Measurements from ENCODE around the gene PBX1. TPM values are rescaled to one million over a fixed set of nuclear protein-coding genes. Genes with fewer than 3 reads are reported as not detected.
A peak's percentile ranks its signal among the peaks of the same experiment; 100 is the strongest.

The PBX1 gene
- polyA plus RNA-seq, 4 donors, result 12.5 to 52.8 (median 14.6) TPM

DNA sequence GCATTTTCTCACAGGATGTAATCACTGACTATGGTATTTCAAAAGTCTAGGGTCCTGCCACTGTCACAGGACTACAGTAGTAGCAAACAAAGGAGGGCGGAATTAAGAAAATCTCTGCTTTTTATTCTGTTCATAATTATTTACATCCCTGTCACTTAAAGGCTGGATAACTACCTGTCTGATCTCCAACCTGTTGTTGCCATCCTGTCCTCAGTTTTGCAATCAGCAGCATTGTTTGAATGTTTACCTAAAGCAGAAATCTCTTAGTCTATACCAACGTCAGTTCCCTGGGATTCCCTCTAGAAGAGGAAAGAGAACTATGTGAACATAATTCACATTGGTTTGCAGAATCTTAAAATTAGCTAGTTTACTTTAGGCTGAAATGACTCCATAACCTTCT lies 218.5 kb downstream of the PBX1 start:
- Histone ChIP-seq H3K4me3 (ENCODE audit: low read depth in 1 of 3, low read length in 3 of 3) (no peak overlapping the region), H3K4me1 (ENCODE audit: control insufficient read depth in 3 of 3, insufficient read depth in 2 of 3, low read depth in 1 of 3, low read length in 2 of 3) (peaks cover 7 to 61% (median 20%) of the 10 kb centered on the region in 3 donors)

DNA sequence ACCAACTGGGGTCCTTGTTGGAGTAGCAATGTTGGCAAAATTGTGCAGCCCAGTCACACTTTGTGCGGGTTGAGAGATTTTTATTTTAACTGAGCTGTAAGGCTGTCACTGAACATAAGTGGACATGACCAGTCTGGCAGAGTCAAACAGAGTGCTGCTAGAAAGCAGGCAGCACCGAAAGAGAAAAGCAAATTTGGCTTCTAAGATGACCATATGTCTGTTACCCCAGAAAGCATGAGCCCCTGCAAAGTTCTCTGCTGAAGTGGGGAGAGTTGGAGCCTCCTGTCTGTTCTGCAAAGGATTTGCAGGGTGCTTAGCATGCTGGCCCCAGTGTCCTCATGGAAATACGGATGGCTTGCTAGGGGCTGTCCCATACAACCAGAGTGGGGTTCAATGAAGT lies 220.4 kb downstream of the PBX1 start:
- H3K4me1 ChIP-seq (ENCODE audit: control insufficient read depth in 3 of 3, insufficient read depth in 2 of 3, low read depth in 1 of 3, low read length in 2 of 3), result peaks cover 4 to 43% (median 16%) of the 10 kb centered on the region in 3 donors
- no peak for FAIRE-seq
- WGBS, 3 donors, result 77 to 90% (median 86%) methylated on average over 3 of the region's 3 CpGs

More for the DNA sequence above, 218.5 kb downstream of the PBX1 start:
- DNase-seq (no peak), FAIRE-seq (no peak)
- H3K27me3 ChIP-seq (ENCODE audit: control insufficient read depth in 3 of 3, insufficient read depth in 3 of 3, low read length in 3 of 3), result no peaks in the 10 kb centered on the region
- H3K36me3 ChIP-seq (ENCODE audit: control insufficient read depth in 3 of 3, insufficient read depth in 2 of 3, low read depth in 1 of 3, low read length in 3 of 3), result peaks cover 0 to 6% (median 0%) of the 10 kb centered on the region in 3 donors
- H3K9me3 ChIP-seq (ENCODE audit: control insufficient read depth in 2 of 2, insufficient read depth in 1 of 2, low read depth in 1 of 2, low read length in 1 of 2), result no peaks in the 10 kb centered on the region
- H3K27ac ChIP-seq (ENCODE audit: low read depth in 1 of 3, low read length in 2 of 3), result no peak overlapping the region
- WGBS, 3 donors, result 71 to 74% (median 72%) methylated on average over 2 of the region's 2 CpGs

DNA sequence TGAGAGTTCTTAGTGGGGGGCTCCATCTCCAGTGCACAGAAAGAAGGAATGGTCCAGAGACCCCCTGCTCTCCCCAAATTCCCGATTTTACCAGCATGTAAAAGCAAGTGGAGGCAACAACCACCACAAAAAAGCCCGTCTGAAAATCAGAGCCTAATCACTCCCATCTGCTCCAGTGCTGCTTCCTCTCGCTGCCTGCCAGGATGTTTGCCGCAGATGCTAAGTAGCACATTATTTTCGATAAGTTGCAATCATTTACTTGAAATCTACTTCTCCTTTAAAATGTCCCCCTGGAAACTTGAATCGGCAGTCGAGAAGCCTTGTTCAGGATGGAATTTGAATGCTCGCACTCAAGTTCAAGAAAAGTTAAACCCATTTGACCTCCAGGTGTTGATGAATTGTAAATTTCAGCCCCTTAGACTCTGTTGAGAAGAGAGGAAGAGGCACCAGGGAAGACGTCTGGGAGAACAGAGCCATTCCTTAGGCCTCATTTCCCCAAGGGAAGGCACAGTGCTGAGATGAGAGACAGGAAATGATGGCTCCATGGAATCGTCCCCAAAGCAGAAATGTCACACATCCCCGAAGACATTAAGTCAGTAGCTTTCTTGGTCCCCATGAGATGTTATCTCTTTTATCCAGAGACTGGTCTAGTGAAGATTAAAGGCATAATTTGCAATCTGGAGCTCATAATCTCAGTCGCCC lies 221.3 kb downstream of the PBX1 start:
- WGBS, 3 donors, result 68 to 92% (median 87%) methylated on average over 12 of the region's 12 CpGs
- H3K36me3 ChIP-seq (ENCODE audit: control insufficient read depth in 3 of 3, insufficient read depth in 2 of 3, low read depth in 1 of 3, low read length in 3 of 3), result peaks cover 0 to 13% (median 0%) of the 10 kb centered on the region in 3 donors
- peak overlapping the region in 1 of 3 donors; percentile 43 for H3K27ac ChIP-seq (ENCODE audit: low read depth in 1 of 3, low read length in 2 of 3)
- DNase-seq, result no peak
- H3K27me3 ChIP-seq (ENCODE audit: control insufficient read depth in 3 of 3, insufficient read depth in 3 of 3, low read length in 3 of 3), result no peaks in the 10 kb centered on the region
- no peaks in the 10 kb centered on the region for H3K9me3 ChIP-seq (ENCODE audit: control insufficient read depth in 2 of 2, insufficient read depth in 1 of 2, low read depth in 1 of 2, low read length in 1 of 2)
- FAIRE-seq, result no peak
- no peak overlapping the region for H3K4me3 ChIP-seq (ENCODE audit: low read depth in 1 of 3, low read length in 3 of 3)
- H3K4me1 ChIP-seq (ENCODE audit: control insufficient read depth in 3 of 3, insufficient read depth in 2 of 3, low read depth in 1 of 3, low read length in 2 of 3), result peaks cover 2 to 35% (median 8%) of the 10 kb centered on the region in 3 donors

More for the DNA sequence above, 220.4 kb downstream of the PBX1 start:
- Histone ChIP-seq H3K27ac (ENCODE audit: low read depth in 1 of 3, low read length in 2 of 3) (no peak overlapping the region), H3K27me3 (ENCODE audit: control insufficient read depth in 3 of 3, insufficient read depth in 3 of 3, low read length in 3 of 3) (no peaks in the 10 kb centered on the region), H3K4me3 (ENCODE audit: low read depth in 1 of 3, low read length in 3 of 3) (no peak overlapping the region), H3K36me3 (ENCODE audit: control insufficient read depth in 3 of 3, insufficient read depth in 2 of 3, low read depth in 1 of 3, low read length in 3 of 3) (peaks cover 0 to 13% (median 0%) of the 10 kb centered on the region in 3 donors), H3K9me3 (ENCODE audit: control insufficient read depth in 2 of 2, insufficient read depth in 1 of 2, low read depth in 1 of 2, low read length in 1 of 2) (no peaks in the 10 kb centered on the region)
- DNase-seq, result no peak

GRCh38 chr1:164780863-164781262 lies 221.9 kb downstream of the PBX1 start:
- Histone ChIP-seq H3K36me3 (ENCODE audit: control insufficient read depth in 3 of 3, insufficient read depth in 2 of 3, low read depth in 1 of 3, low read length in 3 of 3) (peaks cover 0 to 13% (median 0%) of the 10 kb centered on the region in 3 donors), H3K4me1 (ENCODE audit: control insufficient read depth in 3 of 3, insufficient read depth in 2 of 3, low read depth in 1 of 3, low read length in 2 of 3) (peaks cover 2 to 35% (median 5%) of the 10 kb centered on the region in 3 donors), H3K4me3 (ENCODE audit: low read depth in 1 of 3, low read length in 3 of 3) (no peak overlapping the region), H3K27me3 (ENCODE audit: control insufficient read depth in 3 of 3, insufficient read depth in 3 of 3, low read length in 3 of 3) (no peaks in the 10 kb centered on the region), H3K27ac (ENCODE audit: low read depth in 1 of 3, low read length in 2 of 3) (peak overlapping the region in 1 of 3 donors; percentile 43), H3K9me3 (ENCODE audit: control insufficient read depth in 2 of 2, insufficient read depth in 1 of 2, low read depth in 1 of 2, low read length in 1 of 2) (no peaks in the 10 kb centered on the region)
- FAIRE-seq, result no peak
- WGBS, 3 donors, result 78 to 92% (median 89%) methylated on average over 8 of the region's 8 CpGs
- DNase-seq, result no peak

DNA sequence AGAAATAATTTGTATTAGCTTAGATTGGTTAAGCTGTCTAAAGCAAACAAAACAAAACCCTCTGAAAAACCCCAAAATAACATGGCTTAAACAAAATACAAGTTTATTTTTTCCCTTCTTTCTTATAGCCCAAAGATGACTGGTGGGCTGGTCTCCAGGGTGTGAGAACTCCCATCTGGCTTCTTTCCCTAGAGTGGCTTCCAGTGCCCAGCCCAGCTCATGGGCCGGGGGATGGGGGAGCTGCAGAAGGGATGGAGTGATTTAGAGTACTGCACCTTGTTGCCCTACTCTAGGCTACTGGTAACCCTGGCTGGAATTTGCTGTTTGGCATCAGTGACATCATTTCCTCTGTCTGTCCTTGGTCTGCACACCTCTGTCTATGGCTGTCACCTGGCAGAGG lies 223.0 kb downstream of the PBX1 start:
- 73 to 88% (median 83%) methylated on average over 1 of the region's 1 CpG for WGBS, 3 donors
- H3K27me3 ChIP-seq (ENCODE audit: control insufficient read depth in 3 of 3, insufficient read depth in 3 of 3, low read length in 3 of 3), result no peaks in the 10 kb centered on the region
- DNase-seq (no peak), FAIRE-seq (no peak)
- H3K27ac ChIP-seq (ENCODE audit: low read depth in 1 of 3, low read length in 2 of 3), result no peak overlapping the region
- H3K36me3 ChIP-seq (ENCODE audit: control insufficient read depth in 3 of 3, insufficient read depth in 2 of 3, low read depth in 1 of 3, low read length in 3 of 3), result peaks cover 0 to 13% (median 0%) of the 10 kb centered on the region in 3 donors
- H3K4me3 ChIP-seq (ENCODE audit: low read depth in 1 of 3, low read length in 3 of 3), result no peak overlapping the region
- H3K4me1 ChIP-seq (ENCODE audit: control insufficient read depth in 3 of 3, insufficient read depth in 2 of 3, low read depth in 1 of 3, low read length in 2 of 3), result peaks cover 0 to 34% (median 5%) of the 10 kb centered on the region in 3 donors
- H3K9me3 ChIP-seq (ENCODE audit: control insufficient read depth in 2 of 2, insufficient read depth in 1 of 2, low read depth in 1 of 2, low read length in 1 of 2), result no peaks in the 10 kb centered on the region

GRCh38 chr1:164783778-164784555 lies 225.0 kb downstream of the PBX1 start:
- 81 to 92% (median 91%) methylated on average over 13 of the region's 13 CpGs for WGBS, 3 donors
- Histone ChIP-seq H3K27me3 (ENCODE audit: control insufficient read depth in 3 of 3, insufficient read depth in 3 of 3, low read length in 3 of 3) (no peaks in the 10 kb centered on the region), H3K9me3 (ENCODE audit: control insufficient read depth in 2 of 2, insufficient read depth in 1 of 2, low read depth in 1 of 2, low read length in 1 of 2) (no peaks in the 10 kb centered on the region), H3K27ac (ENCODE audit: low read depth in 1 of 3, low read length in 2 of 3) (peak overlapping the region in 1 of 3 donors; percentile 26), H3K36me3 (ENCODE audit: control insufficient read depth in 3 of 3, insufficient read depth in 2 of 3, low read depth in 1 of 3, low read length in 3 of 3) (peaks cover 0 to 13% (median 0%) of the 10 kb centered on the region in 3 donors), H3K4me3 (ENCODE audit: low read depth in 1 of 3, low read length in 3 of 3) (no peak overlapping the region), H3K4me1 (ENCODE audit: control insufficient read depth in 3 of 3, insufficient read depth in 2 of 3, low read depth in 1 of 3, low read length in 2 of 3) (peaks cover 0 to 33% (median 2%) of the 10 kb centered on the region in 3 donors)
- no peak for DNase-seq
- FAIRE-seq, result no peak

GRCh38 chr1:164784960-164785359 lies 226.0 kb downstream of the PBX1 start:
- H3K27ac ChIP-seq (ENCODE audit: low read depth in 1 of 3, low read length in 2 of 3), result no peak overlapping the region
- peaks cover 0 to 29% (median 2%) of the 10 kb centered on the region in 3 donors for H3K4me1 ChIP-seq (ENCODE audit: control insufficient read depth in 3 of 3, insufficient read depth in 2 of 3, low read depth in 1 of 3, low read length in 2 of 3)
- peaks cover 0 to 12% (median 0%) of the 10 kb centered on the region in 3 donors for H3K36me3 ChIP-seq (ENCODE audit: control insufficient read depth in 3 of 3, insufficient read depth in 2 of 3, low read depth in 1 of 3, low read length in 3 of 3)
- H3K4me3 ChIP-seq (ENCODE audit: low read depth in 1 of 3, low read length in 3 of 3), result no peak overlapping the region
- FAIRE-seq (no peak), DNase-seq (no peak)
- no peaks in the 10 kb centered on the region for H3K27me3 ChIP-seq (ENCODE audit: control insufficient read depth in 3 of 3, insufficient read depth in 3 of 3, low read length in 3 of 3)
- WGBS, 3 donors, result 86 to 89% (median 87%) methylated on average over 6 of the region's 6 CpGs
- H3K9me3 ChIP-seq (ENCODE audit: control insufficient read depth in 2 of 2, insufficient read depth in 1 of 2, low read depth in 1 of 2, low read length in 1 of 2), result no peaks in the 10 kb centered on the region

DNA sequence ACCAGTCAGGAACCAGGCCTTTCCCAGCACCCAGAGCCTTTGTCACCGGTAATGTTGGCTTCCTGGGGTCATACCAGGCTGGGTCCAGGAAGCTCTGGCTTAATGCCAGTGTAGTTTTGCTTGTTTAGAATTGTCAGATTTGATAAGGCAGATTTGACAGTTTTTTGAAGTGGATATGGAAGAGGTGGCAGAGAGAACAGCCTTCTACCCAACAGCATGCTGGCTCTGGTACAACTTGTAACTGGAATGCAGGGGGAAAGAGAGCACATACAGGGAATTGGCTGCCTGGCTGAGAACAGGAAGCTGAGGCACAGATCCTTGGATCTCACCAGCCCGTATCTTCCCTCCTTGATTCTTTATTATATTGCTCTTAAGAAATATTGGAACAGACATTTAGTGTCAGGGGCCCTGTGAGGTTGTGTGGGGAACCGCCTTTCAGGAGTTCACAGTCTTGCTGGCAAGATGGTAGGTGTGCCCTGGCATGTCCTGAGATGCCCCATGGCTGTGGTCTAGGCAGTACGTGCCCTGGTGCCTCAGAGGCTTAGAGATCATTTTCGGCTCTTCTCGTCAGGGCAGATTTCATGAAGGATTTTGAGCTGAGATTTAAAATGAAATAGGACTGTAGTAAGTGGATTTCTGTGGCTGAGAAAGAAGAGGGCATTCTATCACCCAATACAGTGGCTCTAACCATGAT lies 227.0 kb downstream of the PBX1 start:
- Histone ChIP-seq H3K9me3 (ENCODE audit: control insufficient read depth in 2 of 2, insufficient read depth in 1 of 2, low read depth in 1 of 2, low read length in 1 of 2) (no peaks in the 10 kb centered on the region), H3K36me3 (ENCODE audit: control insufficient read depth in 3 of 3, insufficient read depth in 2 of 3, low read depth in 1 of 3, low read length in 3 of 3) (peaks cover 0 to 9% (median 0%) of the 10 kb centered on the region in 3 donors), H3K4me3 (ENCODE audit: low read depth in 1 of 3, low read length in 3 of 3) (no peak overlapping the region), H3K4me1 (ENCODE audit: control insufficient read depth in 3 of 3, insufficient read depth in 2 of 3, low read depth in 1 of 3, low read length in 2 of 3) (peaks cover 0 to 28% (median 2%) of the 10 kb centered on the region in 3 donors), H3K27ac (ENCODE audit: low read depth in 1 of 3, low read length in 2 of 3) (peak overlapping the region in 2 of 3 donors; percentile 46 to 47), H3K27me3 (ENCODE audit: control insufficient read depth in 3 of 3, insufficient read depth in 3 of 3, low read length in 3 of 3) (no peaks in the 10 kb centered on the region)
- DNase-seq (no peak), FAIRE-seq (no peak)
- WGBS, 3 donors, result 62 to 64% (median 63%) methylated on average over 6 of the region's 6 CpGs

Measured in small intestine (tissue), 7 donors.